GM19351 (cell line): ENCODE results near the gene EMP1.

Experiments used
- ATAC-seq: cut with Tn5 transposase; IDR thresholded peaks from one replicate; pipeline ENCODE4 v1.9.1; 2021; ENCODE audit warnings: mild to moderate bottlenecking, moderate library complexity; ENCODE audit not compliant: unreplicated experiment

The EMP1 gene

GRCh38 chr12:13171921-13172859 lies 24.3 kb upstream of the EMP1 start:
- ATAC-seq: peak; percentile 35

DNA sequence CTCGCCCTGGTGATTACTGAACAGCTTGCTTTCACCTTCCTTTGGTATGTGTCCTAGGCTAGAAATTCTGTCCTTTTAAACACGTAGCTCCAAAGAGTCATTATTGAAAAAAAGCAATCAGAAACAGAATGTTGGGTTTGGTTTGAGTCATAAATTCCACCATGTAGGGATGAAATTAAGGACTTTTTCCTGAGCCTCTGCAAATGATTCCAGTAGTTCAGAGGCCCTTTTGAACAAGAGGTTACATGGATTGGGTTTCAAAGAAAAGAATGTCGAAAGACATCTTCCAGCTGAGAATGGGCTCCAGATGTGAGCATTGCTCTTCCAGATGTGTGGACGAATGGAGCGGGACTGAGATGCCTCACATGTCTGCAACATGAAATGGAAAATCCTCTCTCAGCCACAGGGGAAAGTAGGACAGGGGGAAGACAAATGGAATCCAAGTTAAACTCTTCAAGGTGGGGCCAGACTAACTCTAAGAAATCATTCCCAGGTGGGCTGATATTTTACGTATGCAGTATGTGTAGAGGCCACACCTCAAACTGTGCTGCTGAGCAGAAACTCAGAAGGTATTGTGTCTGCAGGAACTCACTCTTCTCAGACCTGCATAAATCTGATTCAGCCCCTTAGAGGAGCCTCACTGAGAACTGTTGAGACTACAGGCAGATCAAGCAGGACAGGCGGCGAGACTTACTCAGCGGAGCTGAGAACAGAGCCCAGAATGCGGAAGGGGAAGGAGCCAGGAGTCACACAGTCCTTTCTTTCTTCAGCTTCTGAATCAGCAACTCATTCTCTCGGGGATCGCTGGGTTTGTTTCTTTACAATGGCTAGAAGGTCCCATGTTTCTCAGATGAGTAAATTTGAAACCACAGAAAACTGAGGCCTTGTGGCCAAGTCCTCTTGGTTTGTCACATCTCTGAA lies 23.3 kb upstream of the EMP1 start:
- peak; percentile 91 for ATAC-seq

DNA sequence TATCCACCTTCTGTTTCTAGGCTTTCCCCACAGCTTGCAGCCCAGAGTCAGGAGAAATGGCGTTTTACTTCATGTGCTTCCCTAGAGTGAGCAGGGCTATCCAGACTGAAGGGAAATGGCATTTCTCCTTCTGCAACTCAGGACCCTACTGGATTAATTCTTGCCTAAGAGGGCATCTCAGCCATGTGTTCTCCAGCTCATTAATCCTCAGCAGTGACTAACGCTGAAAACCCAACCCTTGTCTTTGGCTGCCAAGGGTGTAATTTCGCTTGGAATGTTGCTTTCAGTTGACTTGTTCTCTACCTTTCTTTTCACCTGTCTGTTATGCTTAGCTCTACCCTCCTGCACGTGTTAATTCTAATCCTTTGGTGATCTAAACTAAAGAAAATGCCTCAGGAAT lies 21.0 kb upstream of the EMP1 start:
- no peak for ATAC-seq

GRCh38 chr12:13176256-13176655 lies 20.3 kb upstream of the EMP1 start:
- no peak for ATAC-seq

DNA sequence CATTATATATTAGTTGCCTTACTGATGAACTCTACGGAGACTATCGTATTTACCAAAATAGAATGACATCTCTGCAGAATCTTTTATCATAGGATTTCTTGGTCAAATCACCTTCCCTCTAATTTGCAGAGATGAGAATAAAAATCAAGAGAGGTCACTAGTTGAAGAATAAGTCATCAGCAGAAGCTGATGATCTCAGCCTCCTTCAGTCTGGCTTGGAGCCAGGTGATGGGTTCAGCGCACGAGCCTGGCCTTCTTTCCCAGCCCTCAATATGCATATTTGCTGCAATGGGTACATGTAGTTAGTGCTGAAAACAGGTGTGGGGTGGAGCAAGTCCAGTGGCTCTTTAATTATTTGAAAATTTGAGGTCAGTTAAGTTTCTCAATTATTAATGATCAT lies 19.2 kb upstream of the EMP1 start:
- no peak for ATAC-seq

- no peak for ATAC-seq
These were observed 18.6 kb upstream of the EMP1 start for GRCh38 chr12:13177906-13178305.

DNA sequence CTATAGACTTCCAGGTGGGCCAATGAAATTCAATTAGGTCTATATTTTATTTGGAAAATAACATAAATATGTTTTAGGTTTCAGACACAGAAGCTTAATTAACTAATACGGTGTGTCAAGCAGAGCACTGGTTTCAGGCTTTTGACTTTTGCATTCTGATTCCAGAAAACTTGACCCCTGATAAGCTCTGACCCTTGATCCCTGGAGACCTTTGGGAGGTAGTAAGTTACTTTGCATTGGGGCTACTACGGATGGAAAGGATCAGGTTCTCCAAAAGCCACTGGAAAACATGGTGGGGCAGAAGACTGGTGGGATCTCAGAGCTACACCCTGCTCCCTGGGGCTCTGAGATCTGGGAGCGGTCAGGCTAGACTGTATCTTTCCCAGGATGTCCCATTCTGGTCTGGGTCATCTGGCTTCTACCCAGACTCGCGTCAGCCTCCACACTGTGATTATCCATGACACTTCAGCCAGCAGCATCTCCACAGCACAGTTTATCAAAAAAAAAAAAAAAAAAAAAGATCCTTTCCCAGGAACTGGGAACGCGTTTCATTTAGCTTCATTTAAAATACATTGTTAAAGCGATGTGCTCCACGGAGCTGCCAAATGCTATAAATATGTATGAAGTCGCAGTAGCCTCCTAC lies 17.8 kb upstream of the EMP1 start:
- no peak for ATAC-seq

DNA sequence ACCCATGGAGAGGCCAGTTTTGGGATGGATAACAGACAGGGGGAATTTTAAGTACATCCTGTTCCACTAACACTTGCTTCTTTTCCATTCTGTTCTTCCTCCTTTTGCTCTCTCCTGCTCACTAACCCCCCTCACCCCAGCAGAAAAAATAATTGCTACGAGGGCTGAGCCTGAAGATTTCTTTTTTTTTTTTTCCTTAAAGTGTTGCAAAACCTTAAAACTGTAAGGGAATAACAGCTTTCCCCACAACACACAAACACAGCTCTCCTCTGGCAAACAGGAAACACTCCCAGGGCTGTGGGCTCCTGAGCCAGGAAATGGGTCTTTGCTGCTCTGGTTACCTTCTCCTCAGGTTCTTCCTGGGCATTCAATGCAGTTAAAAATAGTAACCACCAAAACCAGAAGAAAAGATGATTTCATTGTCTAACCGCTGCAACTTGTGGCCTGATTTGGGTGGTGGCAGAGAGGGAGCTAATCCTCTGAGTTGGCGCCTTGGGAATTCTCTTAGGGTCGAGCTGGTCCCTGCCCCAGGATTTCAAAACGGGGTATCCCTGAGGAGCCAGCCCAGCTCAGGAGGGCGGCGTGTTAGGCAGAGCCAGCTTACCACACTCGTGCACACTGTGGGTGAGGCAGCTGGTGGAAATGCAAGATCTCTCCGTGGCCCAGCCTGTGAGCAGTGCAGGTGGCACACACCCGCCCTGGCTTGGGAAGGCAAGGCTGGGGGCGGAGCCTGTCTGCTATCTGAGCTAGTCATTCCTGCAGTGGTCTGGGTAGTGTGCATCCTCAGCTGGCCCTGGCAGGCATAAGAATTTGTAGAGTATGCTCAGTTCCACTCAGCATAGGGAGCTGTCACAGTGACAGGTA lies 17.1 kb upstream of the EMP1 start:
- ATAC-seq: no peak

DNA sequence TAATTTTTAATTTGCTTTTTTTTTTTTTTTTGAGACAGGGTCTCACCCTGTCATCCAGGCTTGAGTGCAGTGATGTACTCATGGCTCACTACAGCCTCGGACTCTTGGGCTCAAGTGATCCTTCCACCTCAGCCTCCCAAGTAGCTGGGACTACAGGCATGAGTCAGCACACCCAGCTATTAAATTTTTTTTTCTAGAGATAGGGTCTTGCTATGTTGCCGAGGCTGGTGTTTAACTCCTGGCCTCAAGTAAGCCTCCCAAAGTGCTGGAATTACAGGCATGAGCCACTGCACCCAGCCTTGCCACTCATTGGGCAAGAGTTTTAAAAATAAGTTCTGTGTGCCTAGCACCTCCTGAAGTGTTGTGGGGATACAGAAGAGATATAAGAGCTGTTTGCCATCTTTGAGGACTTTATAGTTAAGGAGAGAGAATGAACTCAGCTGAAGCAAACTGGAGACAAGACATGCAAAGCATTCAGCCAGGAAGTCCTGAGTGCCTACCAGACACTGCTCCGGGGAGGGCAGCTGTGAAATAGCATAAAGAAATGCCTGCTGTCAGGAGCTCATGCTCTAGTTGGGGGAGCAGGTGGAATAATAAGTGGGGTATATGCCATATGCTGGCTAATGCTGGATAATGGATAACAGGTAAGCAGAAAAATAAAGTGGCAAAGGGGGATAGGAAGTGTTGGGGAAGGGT lies 15.0 kb upstream of the EMP1 start:
- ATAC-seq: no peak

DNA sequence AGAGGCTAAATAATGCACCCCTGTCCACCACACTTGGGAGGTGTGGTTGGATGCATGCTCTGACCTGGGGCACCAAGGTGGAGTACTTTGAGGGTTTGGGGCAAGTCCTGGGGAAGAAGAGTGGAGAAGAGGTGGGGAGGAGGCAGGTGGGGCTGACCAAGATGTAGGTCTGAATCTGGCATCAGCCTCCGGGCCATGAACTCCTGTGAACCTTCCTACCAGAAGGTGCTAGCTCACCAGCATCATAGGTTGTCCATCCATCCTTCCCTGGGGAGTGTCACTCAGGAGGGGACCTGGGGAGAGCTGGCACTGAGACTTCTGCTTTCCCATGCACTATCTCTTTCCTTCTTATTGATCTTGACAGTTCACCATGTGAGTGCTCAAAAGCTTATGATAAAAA lies 13.6 kb upstream of the EMP1 start:
- no peak for ATAC-seq

DNA sequence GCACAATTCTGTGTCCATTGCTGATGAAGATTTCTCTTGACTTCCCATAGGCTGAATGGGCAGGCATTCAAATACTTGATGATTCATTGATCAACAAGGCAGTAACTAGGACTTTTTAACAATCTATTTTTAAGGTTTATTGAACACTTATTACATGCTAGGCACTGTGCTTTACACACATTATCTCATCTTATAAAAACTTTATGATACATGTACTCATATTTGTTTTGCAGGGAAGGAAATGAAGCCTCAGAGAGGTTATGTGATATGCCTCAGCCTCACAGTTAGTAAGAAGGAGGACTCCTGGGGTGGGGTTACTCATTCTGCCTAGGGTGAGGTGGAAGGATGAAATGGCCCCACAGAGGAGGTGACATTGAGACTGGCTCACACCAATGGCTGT lies 12.9 kb upstream of the EMP1 start:
- ATAC-seq: no peak

DNA sequence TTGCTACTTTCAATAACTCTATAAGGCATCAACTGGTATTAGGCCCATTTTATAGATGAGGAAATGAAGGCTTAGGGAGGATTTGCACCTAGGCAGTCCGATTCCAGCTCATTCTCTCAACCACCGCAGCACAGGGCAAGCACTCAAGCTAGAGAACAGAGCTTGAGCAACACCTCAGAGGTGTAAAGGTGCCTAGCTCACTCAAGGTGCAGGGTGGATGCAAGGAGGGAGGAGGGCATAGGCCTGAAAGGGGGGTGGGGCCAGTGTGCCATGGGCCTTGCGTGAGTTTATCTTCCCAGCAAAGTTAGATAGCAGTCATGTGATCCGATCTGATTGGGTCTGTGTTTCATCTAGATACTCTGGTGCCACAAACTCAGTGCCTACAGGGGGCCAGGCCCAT lies 10.2 kb upstream of the EMP1 start:
- ATAC-seq: no peak

DNA sequence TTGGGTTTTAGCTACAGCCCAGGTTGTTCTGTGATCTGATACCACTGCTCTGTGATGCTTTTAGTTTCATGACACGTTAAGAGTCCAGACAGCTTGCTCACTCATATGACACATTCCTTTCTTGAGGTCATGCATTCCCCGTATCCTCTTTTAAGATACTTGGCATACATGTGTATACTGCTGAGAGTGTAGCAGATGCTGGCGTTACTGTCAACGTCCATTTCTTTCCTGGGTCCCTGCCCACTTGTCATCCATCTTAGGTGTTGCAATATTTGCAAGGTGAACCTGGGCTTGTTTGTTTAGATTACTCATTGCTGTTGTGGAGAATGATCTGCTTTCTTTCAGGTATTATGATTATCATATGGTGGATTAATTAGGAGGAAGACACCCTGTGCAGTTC lies 9.1 kb upstream of the EMP1 start:
- ATAC-seq: no peak

DNA sequence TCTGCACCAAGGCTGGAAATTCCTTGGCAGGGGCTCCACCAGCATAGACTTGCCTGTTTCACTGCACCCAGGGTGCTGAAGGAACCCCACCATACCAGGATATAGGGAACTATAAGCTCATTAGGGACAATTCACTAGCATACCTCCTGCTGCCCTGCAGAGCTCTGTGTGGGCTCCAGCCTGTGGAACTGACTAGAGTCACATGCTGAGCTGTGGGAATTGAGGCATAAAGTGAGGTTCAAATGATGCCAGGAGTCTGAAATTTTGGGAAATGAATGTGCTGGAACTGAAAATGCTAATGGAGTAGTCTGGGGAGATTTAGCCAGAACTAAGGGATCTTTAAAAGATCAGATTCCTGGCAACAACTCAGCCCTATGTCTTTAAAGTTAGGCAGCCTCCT lies 7.3 kb upstream of the EMP1 start:
- ATAC-seq: no peak

GRCh38 chr12:13190275-13190674 lies 6.3 kb upstream of the EMP1 start:
- no peak for ATAC-seq

GRCh38 chr12:13192719-13193118 lies 3.8 kb upstream of the EMP1 start:
- ATAC-seq: no peak

DNA sequence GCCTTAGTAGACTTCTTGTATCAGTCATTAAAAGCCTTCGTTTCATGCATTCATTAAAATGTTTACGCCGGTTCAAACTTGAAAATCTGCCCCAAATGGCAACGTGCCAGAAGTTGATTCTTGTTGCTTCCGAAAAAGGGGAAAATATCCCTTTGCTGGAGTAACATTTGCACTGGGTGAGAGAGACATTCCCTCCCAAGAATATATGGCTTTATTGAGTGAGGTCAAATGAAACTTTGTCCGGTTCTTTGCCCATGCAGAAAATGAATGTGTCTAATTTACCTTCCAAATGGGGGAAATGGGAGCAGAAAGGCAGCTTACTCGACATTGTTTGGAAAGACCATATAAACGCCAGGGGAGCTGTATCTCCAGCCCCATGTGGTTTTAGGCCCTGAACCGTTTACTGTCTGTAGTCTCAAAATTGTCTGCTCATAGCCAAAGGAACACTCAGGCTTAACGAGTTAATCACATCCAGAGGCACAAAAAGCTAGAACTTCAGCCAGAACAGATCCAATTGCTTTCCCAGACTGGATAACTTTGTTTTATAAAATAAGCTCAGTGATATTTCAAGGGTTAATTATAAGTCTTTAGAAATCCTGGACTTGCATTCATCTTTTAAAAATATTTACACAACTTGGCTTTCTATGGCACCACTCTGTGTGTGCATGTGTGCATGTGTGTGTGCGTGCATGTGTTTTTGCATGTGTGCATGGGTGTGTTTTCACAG lies 2.9 kb upstream of the EMP1 start:
- no peak for ATAC-seq

GRCh38 chr12:13194401-13195110 lies 2.0 kb upstream of the EMP1 start:
- no peak for ATAC-seq

DNA sequence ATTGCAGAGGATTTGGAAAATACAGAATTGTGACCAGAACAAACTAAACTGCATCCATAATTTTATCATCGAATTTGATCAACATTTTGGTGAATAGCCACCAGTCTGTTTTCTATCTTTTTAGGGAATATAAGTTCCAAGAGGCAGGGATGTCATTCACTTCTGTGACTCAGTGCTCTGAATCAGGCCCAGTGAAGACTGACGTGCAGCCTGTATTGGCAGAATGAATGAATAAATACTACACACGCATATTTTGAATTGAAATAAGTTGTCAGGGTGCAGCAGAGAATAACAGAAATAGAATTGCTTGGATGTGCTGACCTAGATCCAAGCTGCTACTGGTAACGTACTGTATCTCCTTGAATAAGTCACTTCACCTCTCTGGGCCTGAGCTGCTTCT lies 1.3 kb upstream of the EMP1 start:
- no peak for ATAC-seq
